Neuronal stem cell (in vitro differentiated cells): ENCODE measurements around the gene SHOX.

Experiments used
- DNase-seq: peaks from one replicate; pipeline ENCODE4 v3.0.0-alpha.2; 2013; ENCODE audit warnings: low spot score
- H2AFZ ChIP-seq: one replicate; pipeline ENCODE4 v1.6.1; 2013; ENCODE audit warnings: mild to moderate bottlenecking, low read length, inconsistent platforms
- H2AK5ac ChIP-seq: 2 replicates; pipeline ENCODE4 v1.6.1; 2013; ENCODE audit warnings: low read depth, mild to moderate bottlenecking, inconsistent platforms, low read length, moderate library complexity, mixed read lengths
- H2BK120ac ChIP-seq: 2 replicates; pipeline ENCODE4 v1.6.1; 2013; ENCODE audit warnings: low read depth, mild to moderate bottlenecking, inconsistent platforms, low read length, moderate library complexity, mixed read lengths
- H2BK12ac ChIP-seq: one replicate; pipeline ENCODE4 v1.6.1; 2013; ENCODE audit warnings: low read length, inconsistent platforms
- H2BK15ac ChIP-seq: 2 replicates; pipeline ENCODE4 v1.6.1; 2013; ENCODE audit warnings: mild to moderate bottlenecking, low read length, inconsistent platforms, mixed read lengths
- H2BK5ac ChIP-seq: one replicate; pipeline ENCODE4 v1.6.1; 2013; ENCODE audit warnings: inconsistent platforms, mild to moderate bottlenecking, low read length, moderate library complexity
- H3K14ac ChIP-seq: one replicate; pipeline ENCODE4 v1.6.1; 2013; ENCODE audit warnings: low read length, inconsistent platforms
- H3K18ac ChIP-seq: 2 replicates; pipeline ENCODE4 v1.6.1; 2013; ENCODE audit warnings: low read length, inconsistent platforms
- H3K23ac ChIP-seq: 2 replicates; pipeline ENCODE4 v1.6.1; 2013; ENCODE audit warnings: low read depth, mild to moderate bottlenecking, mixed read lengths, low read length, inconsistent platforms; ENCODE audit not compliant: poor library complexity
- H3K27ac ChIP-seq: replicated peaks from 3 replicates; pipeline ENCODE4 v1.5.1; 2013; ENCODE audit warnings: low read length, inconsistent platforms
- H3K27me3 ChIP-seq, 3 experiments: 2 replicates each; pipeline ENCODE4 v1.6.1; 2013; ENCODE audit warnings: low read length in 3 of 3, mild to moderate bottlenecking in 2 of 3, inconsistent platforms in 1 of 3, low read depth in 1 of 3, mixed read lengths in 1 of 3, moderate library complexity in 1 of 3; ENCODE audit not compliant: control insufficient read depth in 3 of 3, insufficient read depth in 3 of 3
- H3K36me3 ChIP-seq, 2 donors: replicated peaks in 1 of 2; 2 replicates each; pipeline ENCODE4 v1.6.1; 2013; ENCODE audit warnings: low read length in 2 of 2; ENCODE audit not compliant: control insufficient read depth in 2 of 2, insufficient read depth in 2 of 2
- H3K4ac ChIP-seq: 2 replicates; pipeline ENCODE4 v1.6.1; 2013; ENCODE audit warnings: inconsistent platforms, mild to moderate bottlenecking, low read length, moderate library complexity
- H3K4me1 ChIP-seq, 2 donors: 1 replicate in 1 of 2; 2 replicates in 1 of 2; pipeline ENCODE4 v1.6.1; 2013; ENCODE audit warnings: low read length in 2 of 2, low read depth in 1 of 2; ENCODE audit not compliant: control insufficient read depth in 2 of 2, insufficient read depth in 1 of 2
- H3K4me2 ChIP-seq: one replicate; pipeline ENCODE4 v1.6.1; 2013; ENCODE audit warnings: mild to moderate bottlenecking, low read length, inconsistent platforms; ENCODE audit not compliant: insufficient read depth, poor library complexity, severe bottlenecking
- H3K4me3 ChIP-seq, 2 donors: 2 replicates each; pipeline ENCODE4 v1.5.1; 2013; ENCODE audit warnings: low read length in 2 of 2, mild to moderate bottlenecking in 2 of 2, inconsistent platforms in 1 of 2, moderate library complexity in 1 of 2
- H3K79me1 ChIP-seq: one replicate; pipeline ENCODE4 v1.6.1; 2013; ENCODE audit warnings: low read depth, mild to moderate bottlenecking, inconsistent platforms, low read length, moderate library complexity
- H3K9ac ChIP-seq: one replicate; pipeline ENCODE4 v1.6.1; 2013; ENCODE audit warnings: mild to moderate bottlenecking, low read depth, low read length, inconsistent platforms; ENCODE audit not compliant: poor library complexity
- H3K9me3 ChIP-seq, 2 donors: replicated peaks in 1 of 2; 2 replicates each; pipeline versions ENCODE3 to v1.6.1; 2013; ENCODE audit warnings: low read length in 2 of 2, mild to moderate bottlenecking in 2 of 2, inconsistent platforms in 1 of 2, low read depth in 1 of 2, mixed read lengths in 1 of 2, moderate library complexity in 1 of 2; ENCODE audit not compliant: control insufficient read depth in 2 of 2, insufficient read depth in 1 of 2
- H4K8ac ChIP-seq: one replicate; pipeline ENCODE4 v1.6.1; 2013; ENCODE audit warnings: low read depth, mild to moderate bottlenecking, inconsistent platforms, low read length, moderate library complexity
- H4K91ac ChIP-seq: one replicate; pipeline ENCODE4 v1.6.1; 2013; ENCODE audit warnings: low read length, low read depth, mild to moderate bottlenecking, inconsistent platforms; ENCODE audit not compliant: poor library complexity
- WGBS, 2 donors: extraction: QIAGEN DNeasy Blood & Tissue Kit; methylation state at CpG; one replicate each; pipeline ENCODE4 v1.1.7; 2013; ENCODE audit warnings: missing lambda C conversion rate in 2 of 2, mixed read lengths in 1 of 2; ENCODE audit not compliant: insufficient read length in 2 of 2, insufficient replicate concordance in 1 of 2; ENCODE audit errors: extremely low coverage in 2 of 2; 5-methylcytosine and 5-hydroxymethylcytosine counted together

Gene SHOX

GRCh38 chrX:636981-637659 lies 6.5 kb downstream of the SHOX start:
- Histone ChIP-seq H3K36me3 (no peaks in the 10 kb centered on the region), H3K4ac (no peak overlapping the region), H2BK12ac (no peak overlapping the region), H3K4me2 (no peak overlapping the region), H3K27ac (no peak overlapping the region), H2AK5ac (no peak overlapping the region), H2BK5ac (no peak overlapping the region), H3K4me3 (no peak overlapping the region), H3K27me3 (peaks cover 71 to 92% (median 85%) of the 10 kb centered on the region in 3 experiments), H4K91ac (no peak overlapping the region), H3K18ac (no peak overlapping the region), H4K8ac (no peak overlapping the region), H2AFZ (no peak overlapping the region), H3K9ac (no peak overlapping the region), H2BK15ac (no peak overlapping the region), H3K79me1 (no peaks in the 10 kb centered on the region), H3K23ac (no peak overlapping the region), H3K4me1 (no peaks in the 10 kb centered on the region), H3K14ac (no peak overlapping the region), H2BK120ac (no peak overlapping the region), H3K9me3 (peaks cover 0 to 6% of the 10 kb centered on the region in 2 donors)
- DNase-seq: no peak
- WGBS, 2 donors: no CpG with 5 or more reads among the region's 27 CpGs

DNA sequence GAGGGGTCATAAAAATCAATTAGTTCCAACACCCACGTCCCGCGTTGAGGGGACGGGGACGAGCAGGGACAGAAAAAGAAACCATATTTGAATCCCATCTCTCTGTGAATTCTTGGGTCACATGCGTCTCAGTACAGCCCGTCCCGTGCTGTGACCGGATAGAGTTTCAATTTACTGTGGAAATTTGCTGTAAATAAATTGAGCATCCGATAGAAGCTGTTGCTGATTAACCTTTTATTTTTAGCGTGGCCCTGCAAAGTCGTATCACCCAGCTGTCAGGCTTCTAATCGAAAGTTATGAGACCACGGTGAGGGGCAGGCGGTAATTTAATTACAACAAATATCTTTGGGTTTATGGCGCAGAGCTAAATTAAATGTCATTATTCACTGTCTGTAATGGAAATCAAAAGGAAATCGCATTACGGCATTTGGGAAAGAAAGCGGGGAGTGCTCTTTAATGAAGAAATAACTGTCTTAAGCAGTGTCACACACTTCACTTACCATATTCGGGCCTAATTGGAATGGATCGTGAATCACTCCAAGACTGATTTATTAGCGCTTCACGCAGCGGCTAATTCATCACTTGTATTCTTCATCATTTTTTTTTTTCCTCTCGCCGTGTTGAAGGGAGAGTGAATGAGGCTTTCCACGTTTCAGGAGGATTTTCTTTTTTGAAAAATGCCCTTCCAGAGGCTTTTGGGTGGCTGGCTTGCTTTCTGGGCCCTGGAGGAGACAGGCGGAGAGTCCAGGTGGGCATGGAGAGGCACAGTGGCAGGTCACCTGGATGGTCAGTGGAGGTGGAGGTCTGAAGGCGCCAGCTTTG lies 7.3 kb downstream of the SHOX start:
- peaks cover 68 to 92% (median 77%) of the 10 kb centered on the region in 3 experiments for H3K27me3 ChIP-seq
- no CpG with 5 or more reads among the region's 29 CpGs for WGBS, 2 donors

GRCh38 chrX:638482-639131 lies 8.0 kb downstream of the SHOX start:
- Histone ChIP-seq H3K9me3 (peaks cover 0 to 6% of the 10 kb centered on the region in 2 donors), H3K4me2 (no peak overlapping the region), H3K4ac (no peak overlapping the region), H3K9ac (no peak overlapping the region), H3K27me3 (peaks cover 65 to 92% (median 70%) of the 10 kb centered on the region in 3 experiments), H2BK15ac (no peak overlapping the region), H2AFZ (no peak overlapping the region), H2BK5ac (no peak overlapping the region), H4K8ac (no peak overlapping the region), H2BK12ac (no peak overlapping the region), H2AK5ac (no peak overlapping the region), H3K14ac (no peak overlapping the region), H3K23ac (no peak overlapping the region), H3K36me3 (no peaks in the 10 kb centered on the region), H3K79me1 (no peaks in the 10 kb centered on the region), H3K18ac (no peak overlapping the region), H3K27ac (no peak overlapping the region), H4K91ac (no peak overlapping the region), H3K4me3 (no peak overlapping the region), H3K4me1 (no peaks in the 10 kb centered on the region), H2BK120ac (no peak overlapping the region)
- no CpG with 5 or more reads among the region's 18 CpGs for WGBS, 2 donors
- no peak for DNase-seq

More for the DNA sequence above, 7.3 kb downstream of the SHOX start:
- H3K9ac ChIP-seq: no peak overlapping the region
- H3K4me3 ChIP-seq: no peak overlapping the region
- H4K91ac ChIP-seq: no peak overlapping the region
- no peak overlapping the region for H3K27ac ChIP-seq
- H3K4me1 ChIP-seq: no peaks in the 10 kb centered on the region
- no peak overlapping the region for H3K18ac ChIP-seq
- H3K14ac ChIP-seq: no peak overlapping the region
- no peak for DNase-seq
- no peak overlapping the region for H3K4ac ChIP-seq
- H2AK5ac ChIP-seq: no peak overlapping the region
- H3K36me3 ChIP-seq: no peaks in the 10 kb centered on the region
- no peaks in the 10 kb centered on the region for H3K79me1 ChIP-seq
- no peak overlapping the region for H2BK15ac ChIP-seq
- peaks cover 0 to 6% of the 10 kb centered on the region in 2 donors for H3K9me3 ChIP-seq
- no peak overlapping the region for H2BK12ac ChIP-seq
- H3K23ac ChIP-seq: no peak overlapping the region
- no peak overlapping the region for H2BK120ac ChIP-seq
- H2BK5ac ChIP-seq: no peak overlapping the region
- no peak overlapping the region for H3K4me2 ChIP-seq
- no peak overlapping the region for H2AFZ ChIP-seq
- no peak overlapping the region for H4K8ac ChIP-seq

- Histone ChIP-seq H3K4ac (no peak overlapping the region), H2BK15ac (no peak overlapping the region), H3K27me3 (peaks cover 65 to 92% (median 65%) of the 10 kb centered on the region in 3 experiments), H3K14ac (no peak overlapping the region), H3K18ac (no peak overlapping the region), H3K79me1 (no peaks in the 10 kb centered on the region), H2BK120ac (no peak overlapping the region), H3K4me1 (no peaks in the 10 kb centered on the region), H3K9ac (no peak overlapping the region), H3K23ac (no peak overlapping the region), H2AFZ (no peak overlapping the region), H4K91ac (no peak overlapping the region), H2BK5ac (no peak overlapping the region), H3K4me2 (no peak overlapping the region), H2BK12ac (no peak overlapping the region), H3K36me3 (no peaks in the 10 kb centered on the region), H2AK5ac (no peak overlapping the region), H3K27ac (no peak overlapping the region), H3K9me3 (peaks cover 0 to 6% of the 10 kb centered on the region in 2 donors), H4K8ac (no peak overlapping the region), H3K4me3 (no peak overlapping the region)
- no peak for DNase-seq
- WGBS, 2 donors: no CpG with 5 or more reads among the region's 9 CpGs
Measured at GRCh38 chrX:639151-639550, 8.6 kb downstream of the SHOX start.
